GM21423 (cell line): Measurements from ENCODE around the gene ZBTB5.

ENCODE experiments used
- ATAC-seq: cut with Tn5 transposase; IDR thresholded peaks from one replicate; pipeline ENCODE4 v1.9.1; 2021; ENCODE audit warnings: mild to moderate bottlenecking, moderate library complexity; ENCODE audit not compliant: unreplicated experiment

The ZBTB5 gene

DNA sequence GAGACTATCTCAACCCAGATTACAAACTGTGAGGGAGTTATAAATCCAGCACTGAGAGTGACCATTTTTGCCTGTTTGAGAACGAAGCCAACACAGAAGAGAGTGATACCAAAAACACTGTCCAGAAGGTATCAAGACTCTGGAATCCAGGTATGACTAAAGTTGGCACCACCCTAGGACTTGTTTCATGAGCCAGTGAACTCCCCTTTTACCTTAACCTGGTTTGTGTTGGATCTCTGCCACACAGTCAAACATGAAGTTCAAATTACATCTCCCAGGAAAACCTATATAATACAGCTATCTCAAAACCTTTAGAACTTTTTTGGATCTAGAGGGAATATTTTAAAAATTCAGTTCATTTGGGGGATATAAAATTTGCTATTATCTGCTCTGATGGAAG, 11.4 kb downstream of the ZBTB5 start:
- no peak for ATAC-seq

DNA sequence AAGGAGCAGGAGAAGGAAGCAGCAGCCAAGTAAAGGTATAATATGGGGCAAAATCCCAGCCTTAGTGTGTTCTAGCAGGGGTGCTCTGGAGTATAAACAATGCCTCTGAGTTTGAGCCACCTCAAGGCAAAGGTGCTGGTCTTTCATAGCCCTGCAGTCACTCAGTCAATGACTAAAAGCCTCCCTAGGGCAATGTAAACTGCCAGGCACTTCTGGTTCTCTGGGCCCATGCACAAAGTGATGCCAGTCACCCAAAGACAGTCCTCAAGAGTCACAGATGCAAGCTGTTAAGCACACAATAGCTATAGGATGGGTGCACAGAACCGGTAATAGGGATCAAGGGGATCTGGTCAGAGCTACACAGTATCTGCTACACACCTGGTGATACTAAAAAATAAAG, 12.6 kb downstream of the ZBTB5 start:
- ATAC-seq, result no peak

DNA sequence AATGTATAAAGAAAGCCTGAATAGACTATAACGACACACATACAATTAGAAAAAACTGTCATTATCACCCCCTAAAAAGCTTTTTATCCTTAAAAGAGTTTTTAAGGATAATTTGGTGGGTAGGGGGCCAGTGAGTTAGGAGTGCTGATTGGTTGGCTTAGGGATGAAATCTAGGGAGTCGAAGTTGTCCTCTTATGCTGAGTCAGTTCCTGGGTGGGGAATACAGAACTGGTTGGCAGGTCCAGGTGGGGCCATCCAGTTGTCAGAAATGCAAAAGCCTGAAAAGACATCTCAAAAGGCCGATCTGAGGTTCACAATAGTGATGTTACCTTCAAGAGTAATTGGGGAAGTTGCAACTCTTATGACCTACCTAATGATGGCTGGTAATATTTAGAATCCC, 13.6 kb downstream of the ZBTB5 start:
- no peak for ATAC-seq

DNA sequence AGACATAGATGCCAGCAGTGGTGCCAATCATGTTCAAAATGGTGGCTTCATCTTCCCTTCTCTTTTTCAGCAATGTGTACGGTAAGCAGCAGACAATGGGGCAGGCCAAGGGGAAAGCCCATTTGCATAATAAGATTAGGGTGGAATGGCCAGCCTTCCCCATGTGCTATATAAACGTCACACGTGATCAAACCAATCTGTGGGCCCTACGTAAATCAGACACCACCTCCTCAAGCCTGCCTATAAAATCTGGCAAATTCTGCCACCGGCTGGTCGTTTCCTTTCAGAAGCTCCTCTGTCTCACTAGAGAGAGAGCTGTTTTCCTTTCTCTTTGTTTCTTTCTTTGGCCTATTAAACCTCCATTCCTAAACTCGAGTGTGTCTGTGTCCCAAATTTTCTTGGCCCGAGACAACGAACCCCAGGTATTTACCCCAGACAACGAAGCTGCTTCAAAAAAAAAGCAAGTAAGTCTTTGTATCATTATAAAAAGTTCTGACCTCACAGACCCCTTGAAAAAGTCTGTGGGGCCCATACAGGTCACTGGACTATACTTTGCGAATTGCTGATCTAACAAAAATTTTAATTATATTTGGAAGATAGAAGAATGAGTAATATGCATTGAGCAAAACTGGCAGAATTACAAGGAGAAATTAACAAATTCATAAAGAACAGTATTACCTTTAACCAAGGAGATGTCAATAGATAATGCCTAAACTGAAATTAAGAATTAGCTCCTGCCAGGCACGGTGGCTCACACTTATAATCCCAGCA, 15.2 kb downstream of the ZBTB5 start:
- no peak for ATAC-seq

DNA sequence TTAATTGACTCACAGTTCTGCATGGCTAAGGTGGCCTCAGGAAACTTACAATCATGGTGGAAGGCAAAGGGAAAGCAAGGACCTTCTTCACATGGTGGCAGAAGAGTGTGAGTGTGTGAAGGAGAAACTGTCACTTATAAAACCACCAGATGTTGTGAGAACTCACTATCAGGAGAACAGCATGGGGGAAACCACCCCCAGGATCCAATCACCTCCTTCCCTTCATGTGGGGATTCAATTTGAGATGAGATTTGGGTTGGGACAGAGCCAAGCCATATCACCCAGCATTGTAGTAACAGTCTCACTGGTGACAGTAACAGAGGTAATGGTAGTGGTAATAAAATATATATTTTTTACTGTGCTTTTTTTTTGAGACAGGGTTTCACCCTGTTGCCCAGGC, 18.1 kb downstream of the ZBTB5 start:
- ATAC-seq, result no peak

DNA sequence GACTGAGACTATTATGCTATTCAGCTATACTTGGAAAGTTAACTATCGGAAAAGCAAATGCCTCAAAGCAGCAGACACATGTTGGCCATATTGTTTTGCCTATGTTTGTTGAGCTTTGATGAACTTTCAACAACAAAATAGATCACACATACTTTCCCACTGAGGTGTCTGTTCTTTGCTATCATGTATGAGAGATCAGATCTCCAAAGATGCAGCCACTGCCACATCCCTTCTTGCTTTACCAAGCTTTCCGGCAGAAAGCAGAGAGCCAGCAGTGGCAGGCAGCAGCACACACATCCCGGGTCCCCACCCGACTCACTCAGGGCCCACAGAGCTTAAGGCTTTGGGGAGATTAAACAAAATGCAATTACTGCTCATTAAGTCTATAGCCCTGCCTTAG, 18.8 kb downstream of the ZBTB5 start:
- ATAC-seq, result no peak

DNA sequence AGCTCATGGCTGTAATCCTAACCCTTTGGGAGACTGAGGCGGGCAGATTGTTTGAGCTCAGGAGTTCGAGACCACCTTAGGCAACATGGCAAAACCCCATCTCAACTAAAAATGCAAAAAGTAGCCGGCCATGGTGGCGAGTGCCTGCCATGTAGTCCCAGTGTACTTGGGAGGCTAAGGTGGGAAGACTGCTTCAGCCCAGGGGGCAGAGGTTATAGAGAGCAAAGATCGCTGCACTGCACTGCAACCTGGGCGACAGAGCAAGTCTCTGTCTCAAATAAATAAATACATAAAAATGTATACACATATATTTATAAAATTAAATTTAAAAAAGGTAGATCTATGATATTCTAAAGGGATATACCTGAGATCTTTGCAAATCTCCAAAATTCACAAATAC, 19.4 kb downstream of the ZBTB5 start:
- ATAC-seq, result no peak

DNA sequence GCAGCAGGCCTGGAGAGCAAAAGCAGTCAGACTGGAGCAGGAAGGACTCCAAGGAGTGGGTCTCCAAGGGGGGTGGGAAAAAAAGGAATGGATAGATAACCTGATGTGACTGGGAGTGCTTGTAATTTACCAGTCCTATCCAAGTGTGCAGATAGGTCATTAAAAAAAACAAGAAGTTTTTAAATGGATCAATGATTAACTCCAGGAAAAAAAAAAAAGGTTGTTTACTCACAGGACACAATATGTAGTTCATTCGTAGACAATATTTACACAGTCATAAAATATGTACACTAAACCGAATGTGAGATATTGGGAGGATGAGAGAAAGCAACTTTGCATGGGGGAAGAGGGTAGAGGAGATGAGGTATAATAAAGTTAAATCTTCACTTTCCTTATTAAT, 20.4 kb downstream of the ZBTB5 start:
- ATAC-seq, result no peak

DNA sequence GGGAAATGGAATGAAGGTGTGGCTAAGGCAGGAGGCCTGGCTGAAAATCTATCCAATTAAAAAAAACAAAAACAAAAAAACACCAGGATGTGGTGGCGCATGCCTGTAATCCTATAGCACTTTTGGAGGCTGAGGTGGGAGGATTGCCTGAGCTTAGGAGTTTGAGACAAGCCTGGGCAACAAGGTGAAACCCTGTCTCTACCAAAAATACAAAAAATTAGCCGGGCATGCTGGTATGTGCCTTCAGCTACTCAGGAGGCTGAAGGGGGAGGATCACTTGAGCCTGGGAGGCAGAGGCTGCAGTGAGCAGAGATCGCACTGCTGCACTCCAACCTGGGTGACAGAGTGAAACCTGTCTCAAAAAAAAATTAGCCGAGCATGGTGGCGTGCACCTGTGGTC, 21.7 kb downstream of the ZBTB5 start:
- no peak for ATAC-seq

DNA sequence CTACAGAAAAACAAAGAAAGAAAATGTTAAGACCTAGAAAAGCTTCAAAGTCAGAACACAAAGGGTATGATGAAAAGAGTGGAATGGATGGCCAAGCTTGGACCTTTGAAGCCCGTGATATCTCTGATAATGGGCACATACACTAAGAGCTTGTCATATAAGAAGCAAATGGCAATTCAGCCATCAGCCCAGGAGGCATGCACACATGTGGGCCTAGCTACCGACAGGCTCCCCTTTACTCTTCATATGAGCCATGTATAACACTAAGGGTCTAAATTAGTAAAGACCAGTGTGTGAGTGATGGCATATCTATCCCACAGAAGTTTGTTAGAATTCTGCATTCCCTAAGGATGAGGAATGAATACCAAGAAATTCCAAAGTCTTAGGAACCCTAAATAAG, 22.7 kb downstream of the ZBTB5 start:
- no peak for ATAC-seq

DNA sequence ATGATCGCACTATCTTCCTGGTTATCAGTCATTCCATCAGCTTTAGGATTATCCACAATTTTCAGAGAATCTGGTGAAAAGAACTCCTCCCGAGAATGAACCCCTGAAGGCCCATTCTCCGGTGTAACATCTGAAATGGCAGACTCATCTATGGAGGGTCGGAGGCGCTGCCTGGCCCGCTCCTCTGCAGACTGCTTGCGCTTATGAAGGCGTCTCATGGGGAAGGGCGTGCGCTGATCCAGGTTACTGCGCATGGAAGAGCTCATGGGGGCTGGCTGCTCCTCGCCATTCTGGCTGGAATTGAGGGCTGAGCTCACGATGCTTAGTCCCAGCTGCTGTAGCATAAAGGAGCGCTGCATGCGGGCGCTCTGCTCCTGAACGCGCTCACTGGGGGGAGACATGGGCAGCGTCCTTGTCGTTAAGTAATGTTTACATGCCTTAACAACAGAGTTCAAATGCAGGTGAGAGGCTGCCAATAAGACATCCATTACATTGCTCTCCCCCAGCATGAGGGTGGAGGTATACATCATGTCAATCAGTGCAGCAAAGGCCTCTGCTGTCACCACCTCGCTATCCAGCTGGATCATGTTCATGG, 23.4 kb downstream of the ZBTB5 start:
- no peak for ATAC-seq

DNA sequence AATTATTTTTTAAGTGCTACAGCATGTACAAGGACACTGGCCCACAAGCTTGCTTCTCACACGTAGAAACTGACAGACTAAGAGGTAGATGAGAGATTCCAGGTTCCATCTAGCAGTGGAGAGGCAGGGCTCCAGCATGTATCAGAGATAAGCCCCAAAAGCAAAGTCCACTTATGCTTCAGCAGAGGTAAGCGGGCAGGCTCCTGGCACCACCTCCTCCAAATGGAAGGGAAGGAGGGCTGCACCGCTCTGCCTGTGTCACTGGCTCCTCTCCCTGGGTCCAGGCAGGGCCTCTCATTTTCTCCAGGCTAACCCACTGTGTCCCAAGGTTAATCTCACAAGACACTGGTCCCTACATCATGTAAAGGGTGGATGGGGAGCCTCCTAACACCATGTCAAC, 26.9 kb downstream of the ZBTB5 start:
- no peak for ATAC-seq

DNA sequence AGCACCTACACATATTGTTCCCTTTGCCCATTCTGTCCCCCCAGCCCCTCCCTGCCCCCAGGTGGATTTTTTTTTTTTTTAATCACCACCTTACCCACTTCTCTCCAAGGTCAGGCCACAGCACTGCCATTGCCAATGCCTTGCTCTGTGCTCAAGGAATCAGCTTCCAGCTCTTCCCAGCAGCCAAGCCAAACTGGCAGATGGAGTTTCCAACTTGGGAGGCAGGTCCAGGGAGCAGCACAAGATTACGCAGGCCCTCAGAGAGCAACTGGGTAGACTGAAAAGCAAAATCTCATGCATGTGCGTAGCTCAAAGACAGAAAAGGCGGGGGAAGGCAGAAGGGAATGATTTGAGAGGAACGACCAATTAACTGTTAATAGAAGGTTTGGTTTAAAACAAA, 27.6 kb downstream of the ZBTB5 start:
- no peak for ATAC-seq

DNA sequence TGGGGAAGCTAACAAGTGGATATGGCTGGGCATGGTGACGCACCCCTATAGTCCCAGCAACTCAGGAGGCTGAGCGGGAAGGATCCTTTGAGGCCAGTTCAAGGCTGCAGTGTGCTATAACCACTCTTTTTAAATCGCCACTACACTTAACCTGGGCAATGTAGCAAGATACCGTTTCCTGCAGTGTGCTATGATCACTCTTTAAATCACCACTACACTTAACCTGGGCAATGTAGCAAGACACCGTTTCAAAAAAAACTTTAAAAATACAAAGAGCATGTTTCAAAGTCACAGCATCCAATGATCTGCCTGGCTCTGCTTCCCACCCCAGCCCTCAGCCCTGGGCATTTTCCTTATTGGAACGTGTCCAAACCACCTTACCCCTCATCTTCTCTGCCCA, 28.2 kb downstream of the ZBTB5 start:
- no peak for ATAC-seq

DNA sequence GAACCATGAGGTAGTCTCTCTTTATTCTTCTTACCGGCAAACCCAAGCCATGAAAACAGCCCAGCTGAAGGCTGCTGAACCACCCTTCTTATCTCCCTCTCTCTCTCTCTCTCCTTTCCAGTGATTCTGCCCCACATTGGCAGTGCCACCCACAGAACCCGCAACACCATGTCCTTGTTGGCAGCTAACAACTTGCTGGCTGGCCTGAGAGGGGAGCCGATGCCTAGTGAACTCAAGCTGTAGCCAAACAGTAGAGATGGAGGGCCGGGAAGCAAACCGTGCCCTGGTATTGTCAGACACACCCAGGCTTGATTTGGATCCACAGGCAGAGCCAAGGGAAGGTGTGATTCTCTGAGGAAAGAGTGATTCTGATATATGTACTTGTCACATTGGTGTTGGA, 28.7 kb downstream of the ZBTB5 start:
- ATAC-seq, result no peak

DNA sequence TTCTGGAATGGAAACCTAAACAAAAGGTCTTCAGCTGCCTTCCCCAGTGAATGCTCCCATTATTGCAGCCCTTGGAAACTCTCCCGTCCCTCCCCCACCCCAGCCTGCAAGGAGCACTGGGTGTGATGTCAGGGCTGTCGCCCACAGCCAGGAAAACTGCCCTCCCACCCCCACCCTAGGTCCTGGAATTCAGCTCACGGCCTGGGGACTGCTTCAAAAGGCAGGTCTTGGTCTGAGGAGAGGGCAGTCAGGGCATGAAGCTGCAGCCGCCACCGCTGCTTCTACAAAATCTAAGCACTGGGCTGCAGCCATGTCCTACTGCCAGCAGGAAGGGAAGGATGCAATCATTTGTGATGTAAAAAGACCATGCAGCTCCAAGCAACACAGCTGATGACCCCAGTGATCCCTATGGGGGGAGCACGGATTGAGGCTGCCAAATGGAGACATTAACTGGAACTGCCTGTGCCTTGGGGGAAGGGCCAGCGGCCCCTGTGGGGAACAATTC, 31.3 kb downstream of the ZBTB5 start:
- no peak for ATAC-seq

DNA sequence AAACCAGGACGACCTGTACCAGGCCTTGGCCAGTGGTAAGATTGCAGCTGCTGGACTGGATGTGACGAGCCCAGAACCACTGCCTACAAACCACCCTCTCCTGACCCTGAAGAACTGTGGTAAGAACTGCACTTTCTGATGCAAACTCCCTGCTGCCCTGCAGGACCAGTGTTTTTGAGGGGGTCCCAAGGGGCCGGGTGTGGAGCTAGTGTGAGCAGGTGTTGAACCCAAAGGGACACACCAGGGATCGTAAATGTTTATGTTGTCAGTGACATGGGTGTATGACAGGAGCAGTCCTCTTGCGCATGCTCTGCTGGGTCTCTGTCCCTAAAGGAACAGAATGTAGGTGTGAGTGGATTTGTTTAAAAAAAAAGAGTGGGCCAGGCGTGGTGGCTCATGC, 33.2 kb downstream of the ZBTB5 start:
- no peak for ATAC-seq

DNA sequence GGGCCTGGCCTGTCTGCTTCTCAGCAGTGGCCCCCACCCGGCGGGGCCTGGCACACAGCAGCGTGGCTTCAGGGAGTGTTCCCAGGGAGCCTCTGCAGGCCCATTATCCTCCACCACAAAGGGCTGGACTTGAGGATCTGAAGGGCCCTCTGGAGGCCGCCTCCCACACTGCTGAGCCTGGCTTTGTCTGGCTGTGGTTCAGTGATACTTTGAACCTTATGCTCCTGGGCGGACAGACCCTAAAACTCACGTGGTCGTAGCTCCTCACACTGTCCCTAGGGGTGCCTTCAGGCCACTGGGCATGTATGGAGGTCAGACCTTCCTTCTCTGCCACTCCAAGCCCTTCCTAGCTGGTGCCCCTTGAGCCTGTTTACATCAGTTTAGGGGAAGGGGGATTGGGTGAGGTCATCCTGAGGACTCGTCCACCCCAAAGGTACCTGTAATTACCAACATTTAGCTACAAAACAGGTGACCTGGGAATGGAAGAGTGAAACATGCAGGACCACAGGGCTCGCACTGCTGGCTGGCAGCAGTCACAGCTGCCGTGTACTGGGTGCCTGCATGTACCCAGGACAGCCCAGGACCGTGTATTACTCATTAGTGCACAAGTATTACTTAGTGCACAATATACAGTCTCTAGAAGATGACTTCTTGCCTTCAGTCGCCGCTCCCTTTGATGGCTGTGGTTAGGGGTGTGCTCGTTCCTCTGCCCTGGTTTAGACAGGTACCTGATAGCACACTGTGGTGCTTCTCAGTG, 34.2 kb downstream of the ZBTB5 start:
- no peak for ATAC-seq

DNA sequence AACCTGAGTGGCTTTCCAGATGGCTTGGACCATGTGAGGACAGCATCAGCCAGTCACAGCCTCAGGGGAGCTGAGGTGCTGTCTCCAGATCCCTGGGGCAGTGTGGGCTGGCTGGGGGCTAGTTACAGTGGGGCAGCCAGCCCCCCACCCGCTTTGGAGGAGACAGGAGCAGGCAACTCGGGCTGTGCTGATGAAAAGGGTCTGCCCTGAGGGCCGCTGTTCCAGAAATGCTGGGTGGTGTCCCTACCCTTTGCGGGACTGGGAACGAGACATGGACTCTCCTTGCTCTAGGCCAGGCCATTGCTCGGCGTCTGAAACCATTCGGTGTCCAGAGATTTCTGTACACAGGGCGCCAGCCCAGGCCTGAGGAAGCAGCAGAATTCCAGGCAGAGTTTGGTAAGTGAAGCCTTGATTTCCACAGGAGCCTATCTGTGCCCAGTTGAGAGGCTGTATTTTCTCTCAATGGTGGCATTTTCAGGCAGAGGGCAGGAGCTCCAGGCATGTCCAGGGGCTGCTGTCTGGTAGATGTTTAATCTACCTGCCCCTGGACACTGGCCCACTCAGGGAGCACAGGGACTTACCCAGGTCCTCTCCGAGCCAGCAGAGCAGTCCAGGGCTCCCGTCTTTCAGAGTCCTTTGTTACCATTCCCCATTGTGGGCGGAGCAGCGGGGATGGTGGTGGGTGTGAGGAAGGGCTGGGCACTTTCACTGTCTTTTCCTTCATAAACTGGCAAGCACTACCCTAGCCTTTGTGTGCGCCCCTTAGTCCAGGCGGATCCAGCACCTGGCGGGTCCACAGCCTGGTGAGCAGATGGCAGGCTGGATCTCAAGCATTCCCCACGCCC, 35.6 kb downstream of the ZBTB5 start:
- ATAC-seq, result no peak

DNA sequence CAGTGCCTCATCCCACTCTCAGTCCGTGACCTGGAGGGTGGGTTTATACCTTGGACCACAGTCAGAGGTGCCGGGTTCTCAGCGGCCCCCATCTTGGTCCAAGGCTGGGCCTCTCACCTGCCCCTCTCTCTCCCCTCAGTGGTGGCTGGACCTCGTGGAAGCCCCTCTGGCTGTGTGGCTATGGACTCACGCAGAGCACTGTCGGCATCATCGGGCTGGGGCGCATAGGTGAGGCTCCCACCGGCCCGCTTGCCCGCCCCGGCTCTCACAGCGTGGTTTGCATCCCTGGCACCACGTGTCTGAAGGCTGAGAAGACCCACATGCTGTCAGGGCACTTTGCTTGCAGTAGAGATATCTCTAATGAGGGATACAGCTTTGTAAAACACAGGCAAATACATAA, 36.9 kb downstream of the ZBTB5 start:
- ATAC-seq, result no peak

DNA sequence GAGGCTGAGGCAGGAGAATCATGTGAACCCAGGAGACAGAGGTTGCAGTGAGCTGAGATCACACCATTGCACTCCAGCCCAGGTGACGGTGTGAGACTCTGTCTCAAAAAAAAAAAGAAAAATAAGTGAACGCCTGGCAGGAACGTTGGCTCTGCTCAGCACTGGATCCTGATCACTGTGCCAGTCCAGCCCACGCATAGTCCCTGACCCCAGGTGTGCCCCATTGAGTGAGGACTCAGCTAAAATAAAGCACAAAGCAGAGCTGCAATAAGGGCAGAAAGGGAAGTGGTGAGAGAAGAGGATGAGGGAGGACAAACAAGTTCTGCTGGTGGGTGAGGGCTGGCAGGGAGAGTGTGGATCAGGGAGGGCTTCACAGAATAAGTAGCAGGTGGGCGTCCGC, 38.4 kb downstream of the ZBTB5 start:
- ATAC-seq, result no peak
